Stimulated activated CD4-positive, alpha-beta T cell treated with anti-CD3 and anti-CD28 coated beads, Interleukin-2, amount 100 ng/mL, for 4 hours (primary cell): Measurements from ENCODE around the gene FGF3.

Experiments used
- DNase-seq: peaks from one replicate; pipeline ENCODE4 v3.0.0-alpha.2; 2020; ENCODE audit warnings: low read depth

The FGF3 gene

GRCh38 chr11:69843529-69843921 lies 24.3 kb upstream of the FGF3 start:
- DNase-seq = no peak

- DNase-seq = no peak
Measured at GRCh38 chr11:69842746-69843528, 23.7 kb upstream of the FGF3 start.

- no peak for DNase-seq
Measured at GRCh38 chr11:69841859-69842698, 22.9 kb upstream of the FGF3 start.

- no peak for DNase-seq
Measured at GRCh38 chr11:69841170-69841858, 22.1 kb upstream of the FGF3 start.

GRCh38 chr11:69840371-69841169 lies 21.4 kb upstream of the FGF3 start:
- DNase-seq = no peak

- DNase-seq = no peak
Measured at GRCh38 chr11:69839516-69839915, 20.3 kb upstream of the FGF3 start.

GRCh38 chr11:69837791-69838190 lies 18.6 kb upstream of the FGF3 start:
- DNase-seq = no peak

- DNase-seq = no peak
Measured at GRCh38 chr11:69836401-69836800, 17.2 kb upstream of the FGF3 start.

GRCh38 chr11:69834811-69835800 lies 15.9 kb upstream of the FGF3 start:
- DNase-seq = no peak

GRCh38 chr11:69834251-69834650 lies 15.0 kb upstream of the FGF3 start:
- DNase-seq = no peak

- DNase-seq = no peak
Measured at GRCh38 chr11:69832561-69833413, 13.6 kb upstream of the FGF3 start.

- no peak for DNase-seq
Measured at GRCh38 chr11:69831985-69832384, 12.8 kb upstream of the FGF3 start.

- no peak for DNase-seq
Measured at GRCh38 chr11:69830086-69830485, 10.9 kb upstream of the FGF3 start.

- no peak for DNase-seq
Measured at GRCh38 chr11:69828971-69829344, 9.7 kb upstream of the FGF3 start.

GRCh38 chr11:69828276-69828970 lies 9.2 kb upstream of the FGF3 start:
- DNase-seq = no peak

- DNase-seq = no peak
Measured at GRCh38 chr11:69826773-69827172, 7.6 kb upstream of the FGF3 start.

- no peak for DNase-seq
Measured at GRCh38 chr11:69825941-69826340, 6.7 kb upstream of the FGF3 start.

- no peak for DNase-seq
Measured at GRCh38 chr11:69825037-69825834, 6.0 kb upstream of the FGF3 start.
